HG03469 (cell line): ENCODE data around the gene DGKI.

Experiments
- ATAC-seq: cut with Tn5 transposase; IDR thresholded peaks from one replicate; pipeline ENCODE4 v1.9.1; 2021; ENCODE audit warnings: mild to moderate bottlenecking, moderate library complexity, moderate number of reproducible peaks; ENCODE audit not compliant: unreplicated experiment

Gene DGKI

DNA sequence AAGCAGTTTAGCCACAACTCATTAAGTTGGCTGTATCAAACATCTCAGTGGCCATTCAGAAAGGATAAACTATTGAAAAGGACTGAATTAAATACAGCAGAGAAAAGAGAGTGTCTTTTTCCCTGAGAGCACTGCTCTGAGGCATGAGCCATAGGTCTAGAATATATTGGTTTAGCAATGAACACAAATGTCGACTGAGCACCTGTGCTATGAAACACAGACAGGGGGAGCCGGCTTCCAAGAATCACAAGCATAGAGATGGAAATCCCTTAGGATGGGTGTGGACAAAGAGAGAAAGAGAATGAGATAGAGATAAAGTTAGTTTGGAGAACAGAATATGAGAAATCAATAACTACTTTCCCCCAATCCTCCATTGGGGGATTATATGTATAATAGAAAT is 54.8 kb downstream of the DGKI start:
- ATAC-seq: no peak

DNA sequence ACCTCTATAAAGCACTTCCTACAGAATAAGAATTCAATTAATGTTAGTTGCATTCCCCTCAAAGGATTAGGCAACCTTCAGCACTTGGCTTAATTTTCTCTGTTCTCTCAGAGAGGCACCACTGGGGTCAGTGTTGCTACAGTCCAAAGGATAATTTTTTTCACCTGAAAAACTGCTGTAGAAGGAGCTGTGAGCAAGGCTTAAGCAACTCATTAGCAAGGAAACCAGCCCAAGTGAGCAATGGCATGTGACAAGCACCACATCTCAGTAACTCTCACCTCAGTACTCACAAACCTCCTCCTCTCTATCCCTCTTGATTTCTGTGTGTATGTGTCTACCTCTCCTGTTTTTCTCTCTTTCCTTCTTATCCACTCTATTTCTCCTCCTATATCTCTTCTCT is 55.9 kb downstream of the DGKI start:
- ATAC-seq: no peak

DNA sequence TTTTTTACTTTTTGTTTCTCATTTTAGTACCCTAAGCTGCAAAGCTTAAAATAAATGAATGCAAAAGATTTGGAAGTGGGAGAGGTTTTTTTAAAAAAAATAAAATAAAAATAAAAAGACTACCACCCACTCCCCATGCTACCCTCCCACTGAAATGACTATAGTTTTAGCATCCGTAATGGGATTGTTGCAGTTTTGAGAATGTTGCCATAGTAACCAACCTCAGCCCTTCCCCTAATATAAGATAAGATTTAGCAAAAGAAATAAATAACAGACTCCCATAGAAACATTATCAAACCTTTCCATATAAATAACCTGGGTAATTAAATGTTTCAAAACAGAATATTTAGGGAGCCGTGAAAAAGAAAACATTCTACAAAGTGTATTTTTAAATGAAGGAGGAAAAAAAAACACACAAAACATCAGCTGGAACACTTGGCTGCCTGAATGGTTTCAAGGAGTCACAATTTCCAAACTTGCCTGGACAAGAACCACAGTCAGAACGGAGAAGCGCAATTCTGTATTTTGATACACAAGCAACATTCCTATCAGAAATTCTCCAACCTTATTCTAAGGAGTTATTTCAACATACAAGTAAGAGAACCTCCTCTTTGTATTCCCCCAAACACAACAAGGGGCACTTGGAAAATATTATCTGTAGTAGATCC is 57.4 kb downstream of the DGKI start:
- ATAC-seq: no peak

DNA sequence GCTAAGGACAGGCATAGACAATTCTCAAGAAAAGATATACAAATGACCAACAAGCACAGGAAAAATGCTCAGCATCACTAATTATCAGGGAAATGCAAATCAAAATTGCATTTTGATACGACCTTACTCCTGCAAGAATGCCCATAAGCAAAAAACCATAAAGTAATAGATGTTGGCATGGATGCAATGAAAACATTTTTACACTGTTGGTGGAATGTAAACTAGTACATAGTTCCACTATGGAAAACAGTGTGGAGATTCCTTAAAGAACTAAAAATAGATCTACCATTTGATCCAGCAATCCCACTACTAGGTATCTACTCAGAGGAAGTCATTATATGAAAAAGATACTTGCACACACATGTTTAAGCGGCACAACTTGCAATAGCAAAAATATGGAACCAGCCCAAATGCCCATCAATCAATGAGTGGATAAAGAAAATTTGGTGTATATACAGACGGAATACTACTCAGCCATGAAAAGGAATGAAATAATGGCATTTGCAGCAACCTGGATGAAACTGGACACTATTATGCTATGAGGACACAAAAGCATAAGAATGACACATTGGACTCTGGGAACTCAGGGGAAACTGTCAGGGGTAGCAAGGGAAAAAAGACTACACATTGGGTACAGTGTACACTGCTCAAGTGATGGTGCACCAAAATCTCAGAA is 59.3 kb downstream of the DGKI start:
- ATAC-seq: no peak

DNA sequence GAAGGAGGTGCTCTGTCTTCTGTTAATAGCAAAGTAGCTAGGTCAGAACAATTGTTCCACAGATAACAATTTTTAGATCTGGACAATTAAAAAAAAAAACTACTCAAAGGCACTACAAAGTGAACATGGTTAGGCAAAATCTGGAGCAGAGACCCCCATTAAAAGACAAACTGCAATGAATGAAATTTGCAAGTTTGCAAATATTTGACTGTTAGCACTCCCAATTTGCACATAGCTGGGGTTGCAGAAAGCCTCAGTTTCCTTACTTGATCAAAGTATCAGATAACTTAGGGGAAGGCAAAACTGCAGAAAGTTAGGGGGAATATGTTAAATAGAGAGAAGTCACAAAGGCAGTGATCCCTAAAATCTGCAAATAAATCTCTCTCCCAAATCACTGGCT is 68.3 kb downstream of the DGKI start:
- ATAC-seq: no peak

DNA sequence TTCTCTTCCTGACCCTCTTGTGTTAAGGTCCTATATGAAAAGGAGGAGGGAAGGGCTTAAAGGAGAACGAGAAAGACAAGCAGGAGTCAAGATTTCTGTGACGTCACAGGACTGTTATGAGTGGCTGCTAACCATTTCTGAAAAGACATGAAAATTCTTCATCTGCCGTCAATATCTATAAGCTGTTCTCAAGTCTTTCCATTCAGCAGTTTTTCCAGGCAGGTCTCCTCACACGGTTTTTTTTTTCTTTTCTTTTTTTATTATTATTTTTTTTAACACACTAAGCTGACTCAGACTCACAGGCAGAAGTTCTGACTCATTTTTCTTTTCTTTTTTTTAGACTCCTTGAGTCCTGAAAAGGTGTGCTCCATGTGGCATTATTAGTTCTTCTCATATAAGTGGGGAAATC is 72.0 kb downstream of the DGKI start:
- peak; percentile 58 for ATAC-seq

DNA sequence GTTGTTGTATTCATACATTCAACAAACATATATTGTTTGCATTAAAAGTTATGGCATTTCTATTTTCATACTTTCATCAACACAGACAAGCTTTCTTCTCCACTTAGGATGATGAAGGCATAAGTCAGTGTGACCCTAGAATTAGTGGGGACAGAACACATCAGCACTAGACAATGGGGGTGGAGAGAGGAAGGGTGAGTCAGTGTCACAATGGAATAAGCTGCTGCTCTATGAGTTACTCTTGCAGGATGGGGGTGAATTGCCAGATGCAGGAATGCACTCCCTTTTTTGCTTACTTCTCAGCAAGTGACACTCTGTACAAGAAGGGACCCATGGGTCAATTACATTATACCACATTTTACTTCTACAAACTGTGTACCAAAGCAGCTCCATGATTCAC is 74.0 kb downstream of the DGKI start:
- ATAC-seq: no peak

DNA sequence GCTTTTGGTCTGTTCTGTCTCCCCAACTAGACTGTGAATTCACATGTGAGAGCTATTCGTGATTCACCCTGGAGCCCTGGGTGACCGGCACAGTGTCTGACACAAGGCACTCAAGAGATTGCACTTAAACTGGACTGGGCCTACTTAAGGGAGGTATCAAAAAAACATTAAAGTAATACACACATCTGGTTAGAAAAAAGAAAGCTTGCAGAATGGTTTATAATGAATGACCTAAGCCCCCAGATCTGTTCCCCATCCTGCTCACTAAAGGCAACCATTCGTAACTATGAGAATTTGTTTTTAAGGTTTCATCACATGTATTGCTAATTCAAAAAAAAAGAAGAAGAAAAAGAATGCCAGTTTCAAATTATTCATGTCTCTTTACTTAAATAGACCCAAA is 74.5 kb downstream of the DGKI start:
- no peak for ATAC-seq

DNA sequence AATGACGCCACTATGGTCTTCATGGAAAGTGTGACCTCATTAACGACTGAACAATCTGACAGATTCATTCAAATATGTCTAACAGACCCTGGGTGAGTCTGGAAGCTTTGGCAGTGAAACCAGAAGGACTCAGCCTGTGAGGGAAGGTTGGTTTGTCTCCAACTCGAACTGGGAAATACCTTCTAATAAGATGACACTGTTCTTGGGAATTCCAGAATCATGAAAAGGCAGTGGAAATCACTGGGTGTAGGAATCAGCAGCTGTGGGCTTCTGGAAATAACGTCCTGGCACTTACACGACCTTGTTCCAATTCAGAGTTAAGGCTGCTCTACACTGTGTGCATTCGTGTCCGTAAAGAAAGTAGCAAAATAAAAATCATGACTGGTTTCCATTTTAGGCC is 75.1 kb downstream of the DGKI start:
- ATAC-seq: no peak

DNA sequence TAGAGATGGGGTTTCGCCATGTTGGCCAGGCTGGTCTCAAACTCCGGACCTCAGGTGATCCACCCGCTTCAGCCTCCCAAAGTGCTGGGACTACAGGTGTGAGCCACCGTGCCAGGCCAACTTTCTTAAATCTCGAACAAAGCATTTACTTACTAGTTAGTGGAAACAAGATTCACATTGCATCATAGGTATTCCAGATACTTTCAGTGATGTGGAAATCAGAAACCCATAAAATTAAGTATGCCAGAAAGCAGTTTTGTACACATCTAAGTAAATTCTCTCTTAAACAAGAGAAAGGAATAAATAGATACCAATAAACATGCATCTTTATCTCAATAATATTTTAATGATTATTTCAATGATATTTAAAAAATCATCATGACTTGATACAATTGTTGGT is 75.5 kb downstream of the DGKI start:
- no peak for ATAC-seq

DNA sequence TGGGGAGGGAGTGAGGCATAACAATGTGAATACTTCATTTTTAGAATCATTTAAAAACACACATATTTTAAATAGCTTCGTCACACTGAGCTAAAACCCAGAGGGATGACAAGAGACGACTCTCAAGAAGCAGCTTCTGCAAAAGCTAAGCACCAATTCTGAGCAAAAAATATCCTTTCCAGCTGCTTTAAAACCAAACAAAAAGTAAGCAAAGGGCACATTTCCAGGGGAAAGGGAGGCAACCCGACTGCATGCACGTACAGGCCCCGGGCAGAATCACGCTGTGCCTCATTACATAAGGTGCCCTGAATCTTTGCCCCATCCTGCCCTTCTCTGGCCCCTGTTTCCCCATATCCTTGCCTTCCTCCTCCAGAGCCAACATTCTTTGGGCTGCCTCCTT is 78.4 kb downstream of the DGKI start:
- ATAC-seq: no peak

DNA sequence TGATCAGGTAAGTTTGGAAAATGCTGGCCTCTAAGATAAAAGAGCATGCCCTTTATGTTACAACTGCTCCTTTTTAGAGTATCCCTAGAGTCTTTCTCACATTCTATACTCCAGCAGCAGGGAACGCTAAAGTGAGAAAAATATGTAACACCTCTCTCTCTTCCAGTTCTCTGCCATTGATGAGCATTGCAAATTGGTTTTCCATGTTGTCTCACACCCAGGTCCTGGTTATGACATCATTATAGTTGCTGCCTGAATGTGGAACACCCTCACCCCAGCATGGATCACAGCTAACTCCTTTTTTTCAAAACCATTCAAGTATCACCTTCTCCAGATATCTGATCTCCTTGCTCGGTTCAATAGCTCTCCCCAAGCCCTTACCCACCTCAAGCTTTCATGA is 84.4 kb downstream of the DGKI start:
- no peak for ATAC-seq

DNA sequence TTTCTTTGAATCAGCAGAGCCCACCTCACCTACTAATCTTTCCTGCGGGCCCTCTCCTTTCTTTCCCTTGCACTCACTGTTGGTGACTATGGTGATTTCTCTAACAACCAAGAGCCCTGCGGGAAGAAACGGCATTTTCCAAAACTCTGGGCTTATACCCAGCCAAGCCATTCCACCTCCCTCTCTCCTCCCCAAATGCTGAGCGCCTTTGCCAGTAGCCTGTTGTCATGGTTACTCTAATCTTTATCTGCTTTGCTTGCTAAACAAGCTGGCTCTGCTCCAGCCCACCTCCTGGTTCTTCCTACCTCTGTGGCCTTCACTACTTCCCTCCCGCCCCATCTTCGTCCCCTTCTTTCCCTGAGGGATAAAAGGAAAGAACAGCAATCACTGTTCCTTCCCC is 86.7 kb downstream of the DGKI start:
- no peak for ATAC-seq

DNA sequence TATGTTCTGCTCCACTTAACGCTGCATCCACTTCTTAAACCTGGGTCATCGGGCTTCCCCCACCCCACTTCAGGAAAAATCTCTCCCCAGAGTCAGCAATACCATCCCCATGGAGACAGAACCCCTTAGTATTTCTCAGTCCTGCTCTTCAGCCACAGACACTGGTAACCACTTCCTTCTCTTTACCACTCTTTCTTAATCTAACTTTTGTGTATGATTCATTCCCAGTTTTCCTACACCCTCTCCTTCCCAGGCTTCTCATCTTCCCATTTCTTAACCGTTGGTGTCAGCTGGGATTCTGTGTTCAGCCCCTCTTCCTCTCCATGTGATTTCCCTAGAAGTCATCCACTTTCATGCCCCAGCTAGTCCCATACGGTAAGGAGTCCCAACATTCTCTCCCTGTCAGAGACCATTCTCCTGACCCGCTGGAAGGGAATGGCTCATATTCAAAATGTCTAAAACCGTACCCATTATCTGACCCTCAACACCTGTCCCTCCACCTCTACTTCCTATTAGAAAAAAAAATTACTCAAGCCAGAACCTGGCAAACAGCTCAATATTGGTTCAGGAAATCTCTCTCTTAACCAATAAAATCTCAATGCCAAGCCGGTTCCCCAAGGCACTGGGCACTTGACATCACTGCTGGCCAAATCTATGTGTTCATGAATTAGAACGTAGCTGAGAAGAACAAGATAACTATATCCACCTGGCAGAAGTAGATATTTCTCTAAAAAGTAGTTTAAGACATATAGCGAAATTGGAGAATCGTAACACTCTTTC is 89.4 kb downstream of the DGKI start:
- no peak for ATAC-seq

DNA sequence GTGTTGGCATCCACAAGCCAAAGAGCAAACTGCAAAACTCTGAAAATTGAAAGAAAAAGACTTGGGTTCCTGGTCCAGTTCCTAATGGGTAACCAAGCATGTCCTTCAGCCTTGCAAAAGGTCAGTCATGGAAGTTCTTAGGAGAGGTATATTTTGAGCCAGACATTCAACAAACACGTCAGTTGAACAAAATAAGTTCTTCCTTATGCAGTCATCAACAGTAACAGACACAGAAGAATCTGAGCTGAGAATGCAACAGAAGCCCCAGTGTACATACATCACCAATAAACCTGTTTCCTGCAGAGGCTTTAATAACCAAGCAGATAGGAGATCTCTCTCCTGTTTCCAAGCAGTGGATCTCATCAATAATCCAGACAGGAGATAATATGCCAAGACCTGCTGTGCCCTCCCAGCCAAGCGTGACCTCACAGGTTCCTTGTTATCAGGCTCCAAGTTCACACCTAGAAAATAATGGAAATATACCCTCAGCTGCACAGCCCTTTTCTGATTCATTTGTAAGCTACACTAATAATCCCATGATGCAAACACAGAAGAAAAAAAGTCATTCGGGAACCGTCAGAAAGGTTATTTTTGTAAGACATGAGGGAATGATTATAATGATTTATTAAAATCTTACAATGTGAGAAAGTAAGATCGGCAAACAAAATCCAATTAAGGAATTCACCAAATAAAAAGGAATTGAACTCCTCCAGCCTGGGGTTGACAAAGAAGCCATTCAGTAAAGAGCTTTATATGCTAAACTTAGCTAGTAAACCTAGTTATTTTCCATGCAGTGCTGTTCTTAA is 90.7 kb downstream of the DGKI start:
- ATAC-seq: no peak

DNA sequence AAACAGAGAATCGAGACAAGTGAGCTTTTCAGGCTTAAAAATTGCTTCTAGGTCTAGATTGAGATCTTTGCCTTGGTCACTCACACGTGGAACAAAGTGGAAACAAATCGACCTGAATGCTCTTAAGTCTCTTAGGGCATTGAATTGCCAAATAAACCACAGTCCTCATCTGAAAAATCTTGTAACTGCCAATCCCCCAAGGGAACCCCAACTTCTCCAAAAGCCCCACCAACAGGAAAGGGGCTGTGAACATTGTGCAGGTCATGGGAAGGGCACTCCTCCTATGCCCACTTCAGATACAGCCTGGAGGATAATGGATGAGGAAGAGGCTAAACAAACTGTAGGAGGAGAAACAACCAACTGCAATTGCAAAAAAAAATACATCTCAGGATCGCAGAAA is 91.3 kb downstream of the DGKI start:
- no peak for ATAC-seq

DNA sequence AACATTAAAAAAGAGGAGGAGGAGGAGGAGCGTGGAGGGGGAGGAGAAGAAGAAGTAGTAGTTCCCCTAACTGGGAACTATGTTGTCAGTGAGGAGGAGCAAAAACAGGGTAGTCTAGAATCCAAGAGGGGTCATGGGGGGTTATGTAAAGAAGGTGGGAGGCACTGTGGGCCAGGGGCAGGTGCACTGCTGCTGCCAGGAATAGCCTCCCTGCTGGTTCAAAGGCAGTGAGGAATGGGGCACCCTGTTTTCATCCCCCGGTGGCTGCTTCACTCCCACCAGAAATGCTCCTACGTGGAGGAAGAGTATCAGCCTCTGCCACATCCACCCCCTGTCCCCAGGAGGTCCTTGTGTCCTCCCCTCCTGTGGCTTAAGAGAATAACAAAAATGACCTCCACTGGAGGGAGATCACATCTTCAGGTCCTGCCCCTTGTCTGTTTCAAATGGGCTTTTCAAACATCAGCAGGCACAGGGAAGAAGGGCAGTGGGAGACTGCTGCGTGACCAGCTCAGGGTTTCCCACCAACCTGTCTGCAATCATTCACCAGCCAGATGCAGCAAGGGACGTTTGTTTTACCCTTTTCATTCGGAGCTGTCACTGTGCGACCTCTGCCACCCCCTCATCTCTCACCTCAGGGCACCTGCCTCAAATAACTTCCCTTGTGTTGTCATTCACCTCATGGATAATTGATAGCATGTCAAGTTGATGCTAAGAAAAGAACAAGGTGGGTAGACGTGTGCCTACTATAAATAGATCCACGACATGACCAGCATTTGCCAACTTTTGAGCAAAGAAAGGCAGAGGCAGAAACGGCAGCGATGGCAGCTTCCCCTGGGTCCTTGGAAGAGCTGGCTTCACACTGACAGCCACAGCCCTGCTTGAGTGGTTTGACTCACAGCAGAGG is 92.6 kb downstream of the DGKI start:
- ATAC-seq: no peak

DNA sequence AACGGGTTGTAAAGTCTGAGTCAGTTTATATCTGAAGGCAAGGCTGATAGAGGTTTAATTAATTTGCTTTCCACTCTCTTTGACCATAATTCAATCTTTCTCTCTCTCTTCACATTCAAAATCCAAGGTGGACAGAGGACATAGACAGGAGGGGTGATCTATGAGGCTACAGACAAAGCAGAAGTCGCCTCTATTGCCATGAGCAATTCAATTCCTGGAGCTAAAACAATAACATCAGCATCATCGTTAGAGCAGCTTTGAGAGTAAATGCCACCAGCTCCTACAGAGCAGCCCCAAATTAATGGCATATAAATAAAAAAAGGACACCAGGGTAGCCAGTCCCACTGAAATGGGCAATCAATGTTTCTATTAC is 93.2 kb downstream of the DGKI start:
- no peak for ATAC-seq

DNA sequence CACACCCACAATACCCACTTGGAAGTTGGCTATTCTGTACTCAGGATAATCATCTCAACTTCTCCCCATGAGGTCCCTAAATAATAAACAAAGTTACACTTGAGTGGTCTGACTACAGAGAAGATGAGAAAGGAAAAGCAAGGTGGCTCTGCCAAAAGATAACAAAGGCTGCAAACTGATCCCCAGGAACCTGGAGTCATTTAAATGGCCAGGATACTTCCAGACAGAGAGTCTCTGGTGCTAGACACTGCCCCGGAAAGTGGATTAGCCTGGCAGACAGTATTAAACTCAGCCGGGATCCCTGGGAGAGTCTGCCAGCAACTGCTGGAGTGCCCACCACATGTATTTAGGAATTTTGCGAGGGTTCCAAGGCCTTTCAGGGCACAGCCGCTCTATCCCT is 93.7 kb downstream of the DGKI start:
- no peak for ATAC-seq

DNA sequence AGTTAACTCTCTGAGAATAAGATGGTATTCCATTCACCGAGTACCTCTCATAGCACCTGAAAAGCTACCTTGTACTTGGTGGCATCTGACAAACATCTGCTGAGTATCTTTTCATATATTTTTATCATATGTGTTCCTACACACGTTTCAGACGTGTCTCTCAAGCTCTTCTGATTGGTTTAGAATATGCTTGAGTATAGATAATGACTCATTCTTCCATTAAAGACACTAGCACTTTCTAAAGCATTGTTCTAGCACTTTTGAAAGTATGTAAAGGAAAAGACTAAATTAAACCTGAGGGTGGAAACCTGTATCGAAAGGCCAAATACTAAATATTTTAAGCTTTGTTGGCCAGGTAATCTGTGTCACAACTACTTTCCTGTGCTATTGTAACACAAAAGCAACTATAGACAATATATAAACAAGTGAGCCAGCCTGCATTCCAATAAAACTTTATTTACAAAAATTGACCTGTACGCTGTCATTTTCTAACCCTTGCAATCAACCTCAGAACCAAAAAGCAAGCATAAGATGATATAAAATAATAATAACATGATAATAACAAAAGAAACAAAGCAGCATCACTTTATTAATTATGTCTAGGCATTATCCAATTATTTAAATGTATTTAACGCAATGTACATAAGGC is 95.3 kb downstream of the DGKI start:
- no peak for ATAC-seq
